Hepatocyte (in vitro differentiated cells): Measurements from ENCODE around the gene SLC43A1. TPM values are rescaled to one million over a fixed set of nuclear protein-coding genes. Genes with fewer than 3 reads are reported as not detected.

Source experiments
- DNase-seq: peaks from one replicate; pipeline ENCODE4 v3.0.0-alpha.2; 2016; ENCODE audit warnings: low spot score
- H2AFZ ChIP-seq: fragments of 200-600 bp; sonication (generic); 2 replicates; pipeline ENCODE4 v1.6.0; 2016; ENCODE audit warnings: antibody characterized with exemption, mild to moderate bottlenecking
- H3K27ac ChIP-seq: fragments of 200-600 bp; sonication (generic); 2 replicates; pipeline ENCODE4 v1.5.1; 2016; ENCODE audit warnings: mild to moderate bottlenecking
- H3K27me3 ChIP-seq: fragments of 200-600 bp; sonication (generic); 2 replicates; pipeline ENCODE4 v1.6.1; 2016
- H3K36me3 ChIP-seq: fragments of 200-600 bp; sonication (generic); replicated peaks from 2 replicates; pipeline ENCODE4 v1.5.1; 2016; ENCODE audit warnings: low read depth; ENCODE audit not compliant: insufficient read depth
- H3K4me1 ChIP-seq: fragments of 200-600 bp; sonication (generic); 2 replicates; pipeline ENCODE4 v1.5.1; 2016; ENCODE audit warnings: mild to moderate bottlenecking, moderate library complexity; ENCODE audit not compliant: insufficient read depth
- H3K4me2 ChIP-seq: fragments of 200-600 bp; sonication (generic); 2 replicates; pipeline ENCODE4 v1.6.0; 2016
- H3K4me3 ChIP-seq: fragments of 200-600 bp; sonication (generic); 2 replicates; pipeline ENCODE4 v1.5.1; 2016; ENCODE audit warnings: mild to moderate bottlenecking
- H3K79me2 ChIP-seq: fragments of 200-600 bp; sonication (generic); 2 replicates; pipeline ENCODE4 v1.6.0; 2017; ENCODE audit warnings: mild to moderate bottlenecking
- H3K9me2 ChIP-seq: fragments of 200-600 bp; sonication (generic); replicated peaks from 2 replicates; pipeline ENCODE4 v1.6.0; 2017; ENCODE audit warnings: mild to moderate bottlenecking; ENCODE audit not compliant: insufficient read depth
- H3K9me3 ChIP-seq: fragments of 200-600 bp; sonication (generic); 2 replicates; pipeline ENCODE4 v1.5.1; 2016; ENCODE audit warnings: low read depth, mild to moderate bottlenecking
- H4K20me1 ChIP-seq: fragments of 200-600 bp; sonication (generic); 2 replicates; pipeline ENCODE4 v1.6.0; 2016; ENCODE audit warnings: mild to moderate bottlenecking; ENCODE audit not compliant: insufficient read depth, poor library complexity, severe bottlenecking
- EZH2 ChIP-seq: fragments of 200-600 bp; sonication (generic); IDR thresholded peaks from 2 replicates; pipeline ENCODE4 v1.6.1; 2016; ENCODE audit warnings: antibody characterized with exemption, mild to moderate bottlenecking, borderline replicate concordance
- EZH2phosphoT487 ChIP-seq: fragments of 200-600 bp; sonication (generic); IDR thresholded peaks from one replicate; pipeline ENCODE4 v1.6.1; 2018; ENCODE audit warnings: antibody characterized with exemption, mild to moderate bottlenecking, low read depth, moderate library complexity; ENCODE audit not compliant: unreplicated experiment, severe bottlenecking
- WGBS: methylation state at CpG from one replicate; pipeline ENCODE4 v1.1.6; 2016; ENCODE audit warnings: low lambda C conversion rate; ENCODE audit errors: missing lambda C conversion rate; 5-methylcytosine and 5-hydroxymethylcytosine counted together
- polyA plus RNA-seq: library from polyadenylated mRNA; unstranded; fragments of >200 nt; fragmentation: Nextera tagmentation; extraction: Ambion mirVana; gene quantifications from 2 replicates; pipeline ENCODE4 v1.2.1, GENCODE V29; 2016
- total RNA-seq: library from RNA; depleted of rRNA; stranded (reverse); fragments of >200 nt; gene quantifications from 2 replicates; pipeline ENCODE4 v1.2.3, GENCODE V29; 2014
- TF ChIP-seq, protein P1 (sequence below): fragments of 200-600 bp; sonication (generic); IDR thresholded peaks from 2 replicates; pipeline ENCODE4 v1.5.1; 2016; ENCODE audit warnings: antibody characterized with exemption, mild to moderate bottlenecking; ENCODE audit not compliant: poor library complexity

SLC43A1 gene
- total and polyA plus RNA-seq, 2 experiments from 2014 or later = 39.5 to 40.4 TPM

DNA sequence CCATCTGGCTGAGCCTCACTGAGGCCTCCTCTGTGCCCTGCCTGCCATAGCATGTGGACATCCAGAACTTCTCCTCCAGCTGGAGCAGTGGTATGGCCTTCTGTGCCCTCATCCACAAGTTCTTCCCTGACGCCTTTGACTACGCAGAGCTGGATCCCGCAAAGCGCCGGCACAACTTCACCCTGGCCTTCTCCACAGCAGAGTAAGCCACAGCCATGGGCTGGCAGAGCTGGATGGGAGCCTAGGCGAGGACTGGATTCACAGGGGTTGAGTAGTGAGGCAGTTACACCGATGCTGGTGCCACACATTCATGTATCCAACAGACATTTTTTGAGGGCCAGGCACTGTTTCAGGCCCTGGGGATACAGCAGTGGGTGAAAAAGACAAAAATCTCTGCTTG lies 30.9 kb upstream of the SLC43A1 start:
- no peak for DNase-seq
- Histone ChIP-seq H3K27me3 (no peaks in the 10 kb centered on the region), H3K4me2 (no peak overlapping the region), H3K79me2 (no peaks in the 10 kb centered on the region), H2AFZ (no peak overlapping the region), H3K4me3 (no peak overlapping the region), H3K27ac (no peak overlapping the region), H3K4me1 (no peaks in the 10 kb centered on the region), H4K20me1 (no peaks in the 10 kb centered on the region), H3K9me2 (no peaks in the 10 kb centered on the region), H3K9me3 (no peaks in the 10 kb centered on the region), H3K36me3 (no peaks in the 10 kb centered on the region)
- 98% methylated on average over 7 of the region's 7 CpGs for WGBS
- TF ChIP-seq EZH2 (no peak), EZH2phosphoT487 (no peak)
- TF ChIP-seq, protein P1, sequence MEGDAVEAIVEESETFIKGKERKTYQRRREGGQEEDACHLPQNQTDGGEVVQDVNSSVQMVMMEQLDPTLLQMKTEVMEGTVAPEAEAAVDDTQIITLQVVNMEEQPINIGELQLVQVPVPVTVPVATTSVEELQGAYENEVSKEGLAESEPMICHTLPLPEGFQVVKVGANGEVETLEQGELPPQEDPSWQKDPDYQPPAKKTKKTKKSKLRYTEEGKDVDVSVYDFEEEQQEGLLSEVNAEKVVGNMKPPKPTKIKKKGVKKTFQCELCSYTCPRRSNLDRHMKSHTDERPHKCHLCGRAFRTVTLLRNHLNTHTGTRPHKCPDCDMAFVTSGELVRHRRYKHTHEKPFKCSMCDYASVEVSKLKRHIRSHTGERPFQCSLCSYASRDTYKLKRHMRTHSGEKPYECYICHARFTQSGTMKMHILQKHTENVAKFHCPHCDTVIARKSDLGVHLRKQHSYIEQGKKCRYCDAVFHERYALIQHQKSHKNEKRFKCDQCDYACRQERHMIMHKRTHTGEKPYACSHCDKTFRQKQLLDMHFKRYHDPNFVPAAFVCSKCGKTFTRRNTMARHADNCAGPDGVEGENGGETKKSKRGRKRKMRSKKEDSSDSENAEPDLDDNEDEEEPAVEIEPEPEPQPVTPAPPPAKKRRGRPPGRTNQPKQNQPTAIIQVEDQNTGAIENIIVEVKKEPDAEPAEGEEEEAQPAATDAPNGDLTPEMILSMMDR = no peak

DNA sequence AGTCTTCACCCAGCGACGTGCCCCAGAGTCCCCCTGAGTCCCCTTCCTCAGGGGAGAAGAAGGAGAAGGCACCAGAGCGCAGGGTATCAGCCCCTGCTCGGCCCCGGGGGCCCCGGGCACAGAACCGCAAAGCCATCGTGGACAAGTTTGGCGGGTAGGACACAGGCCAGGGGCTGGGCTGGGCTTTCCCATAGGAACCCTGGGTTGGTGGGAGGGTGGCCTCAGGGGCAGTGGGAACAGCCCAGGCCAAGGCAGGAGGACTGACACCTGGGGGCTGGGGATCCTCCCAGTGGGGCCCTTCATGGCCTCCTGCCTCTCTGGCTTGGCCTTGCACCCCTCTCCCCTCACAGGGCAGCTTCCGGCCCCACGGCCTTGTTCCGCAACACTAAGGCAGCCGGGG lies 30.4 kb upstream of the SLC43A1 start:
- DNase-seq = no peak
- Histone ChIP-seq H3K79me2 (no peaks in the 10 kb centered on the region), H3K9me2 (no peaks in the 10 kb centered on the region), H3K4me3 (no peak overlapping the region), H3K4me1 (no peaks in the 10 kb centered on the region), H3K36me3 (no peaks in the 10 kb centered on the region), H3K27me3 (no peaks in the 10 kb centered on the region), H4K20me1 (no peaks in the 10 kb centered on the region), H3K27ac (no peak overlapping the region), H3K9me3 (no peaks in the 10 kb centered on the region), H3K4me2 (no peak overlapping the region), H2AFZ (no peak overlapping the region)
- WGBS = 98% methylated on average over 13 of the region's 13 CpGs
- TF ChIP-seq EZH2phosphoT487 (no peak), EZH2 (no peak)
- TF ChIP-seq, protein P1 = no peak

DNA sequence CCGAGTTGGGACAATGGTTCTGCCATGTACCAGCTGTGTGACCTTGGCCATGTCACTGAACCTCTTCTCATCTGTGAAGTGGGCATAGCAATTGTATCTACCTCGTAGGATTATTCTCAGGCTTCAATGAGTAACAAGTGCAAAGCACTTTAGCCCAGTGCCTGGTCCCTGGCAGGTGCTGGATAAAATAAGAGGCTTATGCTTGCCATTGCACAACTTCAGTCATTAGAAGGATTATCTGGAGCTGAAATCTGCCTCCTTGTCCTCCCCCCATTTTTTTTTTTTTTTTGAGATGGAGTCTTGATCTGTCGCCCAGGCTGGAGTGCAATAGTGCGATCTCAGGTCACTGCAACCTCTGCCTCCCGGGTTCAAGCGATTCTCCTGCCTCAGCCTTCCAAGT lies 29.1 kb upstream of the SLC43A1 start:
- Histone ChIP-seq H3K4me2 (no peak overlapping the region), H3K27me3 (no peaks in the 10 kb centered on the region), H3K79me2 (no peaks in the 10 kb centered on the region), H3K36me3 (no peaks in the 10 kb centered on the region), H3K4me3 (no peak overlapping the region), H2AFZ (no peak overlapping the region), H3K9me2 (no peaks in the 10 kb centered on the region), H3K9me3 (no peaks in the 10 kb centered on the region), H3K27ac (no peak overlapping the region), H4K20me1 (no peaks in the 10 kb centered on the region), H3K4me1 (no peaks in the 10 kb centered on the region)
- DNase-seq = no peak
- WGBS = 95% methylated on average over 6 of the region's 6 CpGs
- TF ChIP-seq EZH2 = no peak

DNA sequence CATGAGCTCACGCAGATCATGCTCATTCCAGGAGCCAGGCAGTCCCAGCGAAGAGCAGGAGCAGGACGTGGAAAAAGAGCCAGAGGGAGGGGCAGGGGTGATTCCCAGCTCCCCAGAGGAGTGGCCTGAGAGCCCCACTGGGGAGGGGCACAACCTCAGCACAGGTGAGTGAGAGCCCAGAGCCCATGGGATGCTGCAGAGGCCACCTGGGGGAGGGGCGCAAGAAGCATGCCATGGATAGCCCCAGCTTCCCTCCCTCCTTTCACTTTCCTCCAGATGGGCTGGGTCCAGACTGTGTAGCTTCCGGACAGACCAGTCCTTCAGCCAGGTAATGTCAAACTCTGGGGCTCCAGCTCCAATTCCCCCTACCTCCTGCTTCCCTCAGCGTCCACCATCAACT lies 28.1 kb upstream of the SLC43A1 start:
- no peak for DNase-seq
- no peaks in the 10 kb centered on the region for H4K20me1 ChIP-seq
- no peak overlapping the region for H3K4me3 ChIP-seq
- H2AFZ ChIP-seq = no peak overlapping the region
- H3K36me3 ChIP-seq = no peaks in the 10 kb centered on the region
- no peaks in the 10 kb centered on the region for H3K4me1 ChIP-seq
- H3K79me2 ChIP-seq = no peaks in the 10 kb centered on the region
- TF ChIP-seq EZH2phosphoT487 (no peak), EZH2 (no peak)
- H3K27me3 ChIP-seq = no peaks in the 10 kb centered on the region
- no peaks in the 10 kb centered on the region for H3K9me2 ChIP-seq
- 49% methylated on average over 6 of the region's 6 CpGs for WGBS
- H3K9me3 ChIP-seq = no peaks in the 10 kb centered on the region
- H3K4me2 ChIP-seq = no peak overlapping the region
- no peak overlapping the region for H3K27ac ChIP-seq
